Mucosa of stomach (tissue), 1 donor: Measurements from ENCODE around the gene RNGTT.
"Not testable (repeated sequence)": the region's sequence is repeated elsewhere in the genome, so short reads cannot be mapped to it uniquely, and the experiment has no call there.

Experiments
- H3K27me3 ChIP-seq: one replicate; pipeline ENCODE4 v1.7.0; 2013; ENCODE audit warnings: mild to moderate bottlenecking, low read length; ENCODE audit not compliant: control insufficient read depth, insufficient read depth
- H3K36me3 ChIP-seq: one replicate; pipeline ENCODE4 v1.7.0; 2013; ENCODE audit warnings: low read length; ENCODE audit not compliant: control insufficient read depth, insufficient read depth
- H3K4me1 ChIP-seq: one replicate; pipeline ENCODE4 v1.7.0; 2013; ENCODE audit warnings: mild to moderate bottlenecking, low read length; ENCODE audit not compliant: control insufficient read depth, insufficient read depth
- H3K4me3 ChIP-seq: one replicate; pipeline ENCODE4 v1.7.0; 2013; ENCODE audit warnings: low read length
- H3K9ac ChIP-seq: one replicate; pipeline ENCODE4 v1.7.0; 2013; ENCODE audit warnings: mild to moderate bottlenecking, low read length, moderate library complexity
- H3K9me3 ChIP-seq: one replicate; pipeline ENCODE4 v1.7.0; 2013; ENCODE audit warnings: mild to moderate bottlenecking, low read length, moderate library complexity; ENCODE audit not compliant: control insufficient read depth
- donor health status: Pancreatic carcinoma.

RNGTT gene

GRCh38 chr6:88920088-88920487 is 43.3 kb downstream of the RNGTT start:
- no peak overlapping the region for H3K4me3 ChIP-seq
- H3K4me1 ChIP-seq = no peaks in the 10 kb centered on the region

GRCh38 chr6:88919032-88919431 is 44.4 kb downstream of the RNGTT start:
- no peaks in the 10 kb centered on the region for H3K36me3 ChIP-seq
- no peak overlapping the region for H3K4me3 ChIP-seq
- no peaks in the 10 kb centered on the region for H3K9me3 ChIP-seq
- H3K4me1 ChIP-seq = no peaks in the 10 kb centered on the region
- H3K27me3 ChIP-seq = no peaks in the 10 kb centered on the region
- no peak overlapping the region for H3K9ac ChIP-seq

More at GRCh38 chr6:88920088-88920487, 43.3 kb downstream of the RNGTT start:
- Histone ChIP-seq H3K27me3 (no peaks in the 10 kb centered on the region), H3K36me3 (no peaks in the 10 kb centered on the region), H3K9ac (no peak overlapping the region), H3K9me3 (no peaks in the 10 kb centered on the region)

- peaks cover under 1% of the 10 kb centered on the region for H3K4me1 ChIP-seq
- H3K4me3 ChIP-seq = no peak overlapping the region
- no peaks in the 10 kb centered on the region for H3K36me3 ChIP-seq
- H3K27me3 ChIP-seq = no peaks in the 10 kb centered on the region
- no peak overlapping the region for H3K9ac ChIP-seq
- H3K9me3 ChIP-seq = no peaks in the 10 kb centered on the region
These were observed 46.7 kb downstream of the RNGTT start for GRCh38 chr6:88916615-88917208.

- H3K27me3 ChIP-seq = no peaks in the 10 kb centered on the region
- H3K9ac ChIP-seq = no peak overlapping the region
- no peaks in the 10 kb centered on the region for H3K9me3 ChIP-seq
- no peaks in the 10 kb centered on the region for H3K36me3 ChIP-seq
- no peak overlapping the region for H3K4me3 ChIP-seq
- H3K4me1 ChIP-seq = peaks cover 6% of the 10 kb centered on the region
These were observed 48.4 kb downstream of the RNGTT start for GRCh38 chr6:88914895-88915598.

GRCh38 chr6:88914180-88914579 is 49.2 kb downstream of the RNGTT start:
- no peaks in the 10 kb centered on the region for H3K9me3 ChIP-seq
- H3K9ac ChIP-seq = no peak overlapping the region
- peaks cover 6% of the 10 kb centered on the region for H3K4me1 ChIP-seq
- H3K4me3 ChIP-seq = no peak overlapping the region
- no peaks in the 10 kb centered on the region for H3K36me3 ChIP-seq
- no peaks in the 10 kb centered on the region for H3K27me3 ChIP-seq

GRCh38 chr6:88913471-88913870 is 49.9 kb downstream of the RNGTT start:
- Histone ChIP-seq H3K36me3 (no peaks in the 10 kb centered on the region), H3K9me3 (no peaks in the 10 kb centered on the region), H3K4me3 (no peak overlapping the region), H3K9ac (no peak overlapping the region), H3K4me1 (peaks cover 12% of the 10 kb centered on the region), H3K27me3 (no peaks in the 10 kb centered on the region)

GRCh38 chr6:88910922-88911778 is 52.3 kb downstream of the RNGTT start:
- H3K36me3 ChIP-seq = no peaks in the 10 kb centered on the region
- H3K4me1 ChIP-seq = peaks cover 12% of the 10 kb centered on the region
- H3K4me3 ChIP-seq = no peak overlapping the region
- no peaks in the 10 kb centered on the region for H3K9me3 ChIP-seq
- no peak overlapping the region for H3K9ac ChIP-seq
- no peaks in the 10 kb centered on the region for H3K27me3 ChIP-seq

- no peaks in the 10 kb centered on the region for H3K36me3 ChIP-seq
- peaks cover 12% of the 10 kb centered on the region for H3K4me1 ChIP-seq
- H3K9me3 ChIP-seq = no peaks in the 10 kb centered on the region
- H3K4me3 ChIP-seq = no peak overlapping the region
- no peaks in the 10 kb centered on the region for H3K27me3 ChIP-seq
- no peak overlapping the region for H3K9ac ChIP-seq
These were observed 54.5 kb downstream of the RNGTT start for GRCh38 chr6:88908598-88909548.

GRCh38 chr6:88907148-88907547 is 56.3 kb downstream of the RNGTT start:
- not testable (repeated sequence) for H3K27me3 ChIP-seq, H3K9me3 ChIP-seq, H3K4me3 ChIP-seq, H3K9ac ChIP-seq, H3K36me3 ChIP-seq
- H3K4me1 ChIP-seq = peaks cover 12% of the 10 kb centered on the region

- Histone ChIP-seq H3K4me1 (no peaks in the 10 kb centered on the region), H3K9ac (no peak overlapping the region), H3K4me3 (no peak overlapping the region), H3K9me3 (no peaks in the 10 kb centered on the region), H3K27me3 (no peaks in the 10 kb centered on the region), H3K36me3 (no peaks in the 10 kb centered on the region)
These were observed 63.7 kb downstream of the RNGTT start for GRCh38 chr6:88899569-88900316.

- Histone ChIP-seq H3K9me3 (no peaks in the 10 kb centered on the region), H3K36me3 (no peaks in the 10 kb centered on the region), H3K4me3 (no peak overlapping the region), H3K4me1 (no peaks in the 10 kb centered on the region), H3K27me3 (no peaks in the 10 kb centered on the region), H3K9ac (no peak overlapping the region)
These were observed 67.5 kb downstream of the RNGTT start for GRCh38 chr6:88895911-88896310.
